Hypothalamus (tissue), 51 donors: ENCODE measurements around the gene LGALS4.
"Not testable (repeated sequence)": the region's sequence is repeated elsewhere in the genome, so short reads cannot be mapped to it uniquely, and the experiment has no call there.

Source experiments
- DNase-seq, 51 donors: peaks; one replicate each; lab custom pipeline; 2025; lab: John Stamatoyannopoulos, UW

Gene LGALS4

DNA sequence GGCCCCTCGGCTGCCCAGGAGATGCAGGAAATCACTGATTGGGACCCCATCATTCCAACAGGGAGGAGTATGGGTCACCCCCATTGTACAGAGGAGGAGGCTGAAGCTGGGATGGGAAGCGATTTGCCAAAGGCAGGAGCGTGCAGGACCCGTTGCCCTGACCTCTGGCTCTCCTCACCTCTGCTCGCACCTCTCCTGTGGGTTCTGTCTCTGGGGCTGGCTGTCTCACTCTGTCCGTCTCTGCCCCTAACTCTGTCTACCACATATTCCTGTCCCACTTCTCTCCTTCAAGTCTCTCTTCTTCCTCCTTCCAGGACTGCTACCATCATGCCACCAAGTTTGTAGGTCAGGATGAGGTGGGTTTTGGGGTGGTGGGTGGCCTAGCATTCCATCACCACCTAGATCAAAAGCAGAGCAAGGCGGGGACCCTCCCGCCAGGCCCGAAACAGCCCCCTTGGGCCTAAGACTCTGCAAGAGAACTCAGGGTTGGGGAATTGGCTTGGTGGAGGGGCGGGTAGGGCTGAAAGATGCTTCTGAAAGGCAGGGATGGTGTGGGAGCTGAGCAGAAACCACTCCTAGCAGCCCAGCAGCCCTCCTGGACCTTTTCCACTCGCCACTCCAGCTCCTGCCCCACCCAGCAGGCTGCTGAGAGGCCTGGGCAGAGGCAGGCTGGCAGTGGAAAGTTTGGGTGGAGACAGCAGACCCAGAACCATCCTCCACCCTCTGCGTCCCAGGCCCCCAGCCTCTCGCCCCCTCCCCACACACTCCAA is 38.4 kb downstream of the LGALS4 start:
- no peak for DNase-seq

DNA sequence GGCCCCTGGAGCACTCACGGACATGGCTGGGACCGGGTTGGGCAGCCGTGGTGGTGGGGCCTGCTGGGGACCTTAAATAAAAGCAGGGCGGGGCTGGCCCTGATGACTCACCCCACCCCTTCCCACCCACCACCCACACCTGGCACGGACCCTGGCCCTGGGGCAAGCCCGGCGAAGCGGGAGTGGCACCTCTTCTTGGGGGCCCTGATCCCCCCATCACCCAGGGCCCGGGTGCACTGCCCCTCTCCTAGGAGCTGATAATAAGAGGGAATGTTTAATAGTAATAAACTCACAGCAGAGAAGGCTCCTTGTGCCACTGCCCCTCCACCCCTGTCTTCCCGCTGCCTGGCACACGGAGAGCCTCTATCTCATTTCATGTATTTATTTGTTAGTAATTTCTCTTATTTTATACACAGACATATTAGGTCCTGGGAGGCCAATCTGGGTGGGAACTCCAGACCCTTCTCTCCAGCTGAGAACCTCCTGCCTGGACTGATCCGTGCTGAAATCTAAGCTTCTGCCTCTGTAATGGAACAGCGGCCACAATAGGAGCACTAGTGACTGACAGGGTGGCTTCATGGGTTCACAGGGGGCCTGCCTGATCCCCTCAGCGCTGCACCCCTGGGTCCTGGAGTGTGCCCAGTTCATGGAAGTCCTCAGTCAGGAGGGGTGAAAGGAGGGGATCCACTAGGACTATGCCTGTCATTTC is 39.1 kb downstream of the LGALS4 start, which contains the start of gene LGALS7:
LGALS7 (minus strand) TSS at position 49 of the 709 bp plus-strand sequence; CDS start at position 24, 25 bp downstream.
- no peak for DNase-seq

DNA sequence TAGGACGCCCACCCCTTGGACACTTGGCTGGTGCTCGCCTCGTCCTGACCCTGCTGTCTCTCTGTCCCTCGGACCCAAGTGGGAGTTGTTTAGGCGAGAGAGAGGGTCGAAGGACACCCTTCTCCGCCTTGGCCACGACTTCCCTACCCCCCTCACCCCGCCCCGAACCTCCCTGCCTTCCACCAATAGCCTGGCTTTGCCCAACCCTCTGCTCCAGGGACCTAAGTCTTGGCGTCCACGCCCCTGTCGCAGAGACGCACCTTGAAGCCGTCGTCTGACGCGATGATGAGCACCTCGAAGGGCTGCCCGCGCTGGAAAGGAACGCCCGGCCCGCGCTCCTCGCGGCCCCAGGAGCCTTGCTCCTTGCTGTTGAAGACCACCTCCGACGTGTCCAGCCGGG is 41.2 kb downstream of the LGALS4 start:
- DNase-seq, result not testable (repeated sequence)

DNA sequence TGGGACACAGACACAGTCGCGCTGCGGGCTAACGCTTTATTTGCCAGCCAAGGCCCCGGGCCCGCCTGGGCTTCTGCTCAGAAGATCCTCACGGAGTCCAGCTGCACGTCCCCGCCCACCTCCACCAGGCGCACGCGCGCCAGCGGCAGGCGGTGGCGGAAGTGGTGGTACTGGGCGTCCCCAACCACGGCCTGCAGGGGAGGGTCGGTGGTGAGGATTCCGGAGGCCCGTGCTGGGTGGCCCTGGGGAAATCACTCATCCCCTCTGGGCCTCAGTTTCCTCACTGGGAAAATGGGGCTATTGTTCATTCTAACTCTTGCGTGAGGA is 41.8 kb downstream of the LGALS4 start:
- DNase-seq, result not testable (repeated sequence)

DNA sequence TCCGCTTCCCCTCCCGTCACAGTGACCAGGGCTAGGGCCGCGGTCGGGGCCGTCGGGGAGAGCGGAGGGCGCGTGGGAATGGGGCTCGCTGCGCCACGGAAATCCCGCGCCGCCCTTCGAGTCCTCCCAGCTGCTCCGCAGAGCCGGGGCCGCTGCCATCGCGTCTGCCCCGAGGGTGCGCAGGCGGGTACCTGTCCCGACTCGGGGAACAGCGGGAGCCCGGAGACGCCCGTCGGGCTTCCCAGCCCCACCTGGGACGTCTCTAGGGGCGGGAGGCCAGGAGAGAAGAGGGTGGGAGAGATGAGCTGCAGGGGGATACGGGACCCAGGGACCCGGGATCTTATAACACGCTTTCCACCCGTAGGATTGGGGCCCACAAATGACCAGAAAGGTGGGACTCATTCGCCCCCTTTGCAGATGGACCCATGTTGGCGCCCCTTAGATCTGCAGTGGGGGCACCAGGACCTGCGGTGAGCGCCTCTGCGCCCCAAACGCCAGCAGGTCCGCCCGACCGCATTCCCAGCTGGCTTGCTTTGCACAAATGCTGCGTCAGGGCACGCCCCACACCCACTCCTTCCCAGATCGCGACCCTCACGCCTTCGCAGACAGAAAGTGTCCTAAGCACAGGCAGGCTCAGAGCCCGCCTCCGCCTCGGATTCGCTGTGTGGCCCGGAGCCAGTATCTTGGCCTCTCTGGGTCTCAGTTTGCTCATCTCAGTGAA is 42.4 kb downstream of the LGALS4 start:
- not testable (repeated sequence) for DNase-seq

DNA sequence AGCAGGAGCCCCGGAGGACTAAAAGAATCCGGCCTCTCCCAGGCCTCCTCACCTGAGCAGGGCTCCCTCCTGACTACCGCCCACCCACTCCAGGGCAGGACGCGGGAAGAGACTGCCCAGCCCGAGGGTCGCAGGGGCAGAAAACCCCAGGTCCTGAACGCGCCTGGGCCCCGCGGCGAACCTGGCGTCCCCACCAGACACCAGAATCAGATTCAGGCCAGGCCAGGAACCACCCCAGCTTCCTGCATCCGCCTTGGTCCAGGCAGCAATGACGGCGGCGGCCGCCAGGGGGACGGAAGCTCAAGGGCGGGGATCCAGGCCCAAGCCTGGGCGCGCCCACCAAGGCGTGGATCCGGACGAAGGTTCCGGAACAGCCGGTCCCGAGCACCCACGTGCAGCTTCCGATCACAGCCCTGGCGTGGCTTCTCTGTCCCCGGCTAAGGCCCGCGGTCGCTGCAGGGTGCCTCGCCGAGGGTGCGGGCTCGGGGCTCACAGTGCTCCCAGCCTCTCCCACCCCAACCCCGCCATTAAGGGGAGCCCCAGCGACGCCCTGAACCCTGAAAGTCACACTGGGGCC is 43.0 kb downstream of the LGALS4 start:
- DNase-seq, result peak in 43 of 51 donors; percentile 1 to 79 (median 27)

DNA sequence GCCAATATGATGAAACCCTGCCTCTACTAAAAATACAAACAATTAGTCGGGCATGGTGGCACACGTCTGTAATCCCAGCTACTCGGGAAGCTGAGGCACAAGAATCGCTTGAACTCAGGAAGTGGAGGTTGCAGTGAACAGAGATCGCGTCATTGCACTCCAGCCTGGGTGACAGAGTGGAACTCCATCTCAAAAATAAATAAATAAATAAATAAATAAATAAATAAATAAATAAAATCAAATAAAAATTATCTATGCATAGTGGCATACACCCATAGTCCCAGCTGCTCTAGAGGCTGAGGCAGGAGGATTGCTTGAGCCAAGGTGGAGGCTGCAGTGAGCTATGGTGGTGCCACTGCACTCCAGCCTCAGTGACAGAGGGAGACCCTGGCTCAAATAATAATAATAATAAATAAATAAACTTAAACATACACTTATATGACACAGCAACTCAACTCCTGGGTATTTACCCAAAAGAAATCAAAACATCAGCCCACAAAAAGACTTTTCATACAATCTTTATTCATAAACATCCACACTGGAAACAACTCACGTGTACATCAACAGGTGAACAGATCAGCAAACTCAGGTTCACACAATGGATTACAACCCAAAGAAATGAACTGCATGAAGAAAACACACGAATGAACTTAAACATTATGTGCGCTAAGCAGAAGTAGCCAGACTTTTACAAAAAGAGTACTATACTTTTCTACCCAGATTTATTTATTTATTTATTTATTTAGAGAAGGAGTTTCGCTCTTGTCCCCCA is 46.3 kb downstream of the LGALS4 start:
- DNase-seq, result no peak

DNA sequence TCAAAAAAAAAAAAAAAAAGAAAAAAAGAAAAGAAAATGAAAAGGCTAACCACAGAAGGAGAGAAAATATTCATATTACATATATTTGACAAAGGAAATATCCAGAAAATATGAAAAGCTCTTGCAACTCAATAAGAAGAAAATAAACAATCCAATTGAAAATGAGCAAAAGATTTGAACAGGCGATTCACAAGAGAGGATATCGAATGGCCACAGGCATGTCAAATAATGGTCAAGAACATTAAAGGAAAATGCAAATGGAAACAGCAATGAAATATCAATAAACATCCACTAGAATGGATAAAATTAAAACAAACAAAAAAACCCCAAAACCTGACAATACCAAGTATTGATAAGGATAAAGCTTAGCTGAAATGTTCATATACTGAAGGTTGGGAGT is 47.5 kb downstream of the LGALS4 start:
- no peak for DNase-seq

DNA sequence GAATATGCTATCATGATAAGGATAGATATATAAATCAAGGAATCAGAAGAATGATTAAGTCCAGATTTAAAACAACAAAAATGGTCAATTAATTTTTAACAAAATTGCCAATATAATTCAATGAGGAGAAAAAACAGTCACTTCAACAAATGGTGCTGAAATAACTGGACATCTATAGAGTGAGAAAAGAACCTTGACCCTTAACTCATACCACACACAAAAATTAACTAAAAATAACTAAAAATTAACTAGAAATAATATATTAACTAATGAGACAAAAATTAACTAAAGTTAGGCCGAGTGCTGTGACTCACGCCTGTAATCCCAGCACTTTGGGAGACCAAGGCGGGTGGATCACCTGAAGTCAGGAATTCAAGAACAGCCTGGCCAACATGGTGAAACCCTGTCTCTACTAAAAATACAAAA is 48.9 kb downstream of the LGALS4 start:
- no peak for DNase-seq

DNA sequence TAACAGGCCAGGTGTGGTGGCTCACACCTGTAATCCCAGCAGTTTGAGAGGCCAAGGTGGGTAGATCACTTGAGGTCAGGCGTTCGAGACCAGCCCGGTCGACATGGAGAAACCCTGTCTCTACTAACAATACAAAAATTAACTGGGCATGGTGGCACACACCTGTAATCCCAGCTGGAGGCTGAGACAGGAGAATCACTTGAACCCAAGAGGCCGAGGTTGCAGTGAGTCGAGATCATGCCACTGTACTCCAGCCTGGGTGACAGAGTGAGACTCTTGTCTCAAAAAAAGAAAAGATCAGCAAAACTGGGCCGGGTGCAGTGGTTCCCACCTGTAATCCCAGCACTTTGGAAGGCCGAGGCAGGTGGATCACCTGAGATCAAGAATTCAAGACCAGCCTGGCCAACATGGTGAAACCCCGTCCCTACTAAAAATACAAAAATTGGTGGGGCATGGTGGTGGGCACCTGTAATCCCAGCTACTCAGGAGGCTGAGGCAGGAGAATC is 50.8 kb downstream of the LGALS4 start:
- not testable (repeated sequence) for DNase-seq

DNA sequence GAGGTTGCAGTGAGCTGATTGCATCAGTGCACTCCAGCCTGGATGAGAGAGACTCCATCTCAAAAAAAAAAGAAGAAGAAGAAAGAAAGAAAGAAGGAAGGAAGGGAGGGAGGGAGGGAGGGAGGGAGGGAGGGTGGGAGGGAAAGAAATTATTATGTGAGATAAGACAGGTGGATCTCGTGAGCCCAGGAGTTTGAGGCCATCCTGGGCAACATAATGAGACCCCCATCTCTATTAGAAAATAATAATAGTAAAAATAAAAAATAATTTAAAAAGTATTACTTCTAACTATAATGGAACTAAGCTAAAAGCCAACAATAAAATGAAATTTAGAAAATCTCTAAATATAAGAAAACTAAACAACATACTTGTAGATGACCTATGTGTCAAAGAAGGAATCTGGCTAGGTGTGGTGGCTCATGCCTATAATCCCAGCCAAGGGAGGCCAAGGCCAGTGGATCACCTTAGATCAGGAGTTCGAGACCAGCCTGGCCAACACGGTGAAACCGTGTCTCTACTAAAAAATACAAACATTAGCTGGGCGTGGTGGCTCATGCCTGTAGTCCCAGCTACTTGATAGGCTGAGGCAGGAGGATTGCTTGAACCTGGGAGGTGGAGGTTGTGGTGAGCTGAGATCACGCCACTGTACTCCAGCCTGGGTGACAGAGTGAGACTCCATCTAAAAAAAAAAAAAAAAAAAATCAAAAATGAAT is 51.8 kb downstream of the LGALS4 start:
- DNase-seq, result not testable (repeated sequence)

DNA sequence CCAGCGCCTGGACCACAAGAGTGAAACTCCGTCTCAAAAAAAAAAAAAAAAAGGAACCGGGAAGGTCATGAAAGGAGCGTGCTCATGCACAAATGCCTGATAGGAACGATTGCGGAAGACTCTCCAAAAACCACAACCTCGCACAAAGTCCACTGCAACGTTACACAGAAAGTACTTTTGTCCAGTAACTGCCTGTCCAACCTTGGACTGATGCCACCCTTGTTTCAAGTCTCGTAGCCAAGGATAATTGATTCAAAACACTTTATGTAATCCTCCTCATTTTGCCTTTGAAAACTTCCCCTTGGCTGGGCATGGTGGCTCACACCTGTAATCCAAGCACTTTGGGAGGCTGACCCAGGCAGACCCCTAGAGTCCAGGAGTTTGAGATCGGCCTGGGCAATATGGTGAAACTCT is 53.1 kb downstream of the LGALS4 start:
- DNase-seq, result no peak

DNA sequence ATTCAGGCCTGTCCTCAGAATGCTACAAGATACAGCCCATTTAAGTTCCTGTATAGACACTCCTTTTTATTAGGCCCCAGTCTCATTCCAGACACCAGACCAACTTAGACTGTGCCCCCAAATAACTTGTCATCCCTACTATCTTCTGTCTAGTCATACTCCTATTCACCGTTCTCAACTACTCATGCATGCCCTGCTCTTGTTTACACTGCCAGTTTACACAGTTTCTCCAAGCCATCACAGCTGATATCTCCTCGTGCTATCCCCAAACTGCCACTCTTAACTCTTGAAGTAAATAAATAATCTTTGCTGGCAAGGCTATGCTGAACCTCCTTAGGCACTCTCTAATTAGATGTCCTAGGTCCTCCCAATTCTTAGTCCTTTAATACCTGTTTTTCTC is 58.5 kb downstream of the LGALS4 start:
- DNase-seq, result not testable (repeated sequence)

DNA sequence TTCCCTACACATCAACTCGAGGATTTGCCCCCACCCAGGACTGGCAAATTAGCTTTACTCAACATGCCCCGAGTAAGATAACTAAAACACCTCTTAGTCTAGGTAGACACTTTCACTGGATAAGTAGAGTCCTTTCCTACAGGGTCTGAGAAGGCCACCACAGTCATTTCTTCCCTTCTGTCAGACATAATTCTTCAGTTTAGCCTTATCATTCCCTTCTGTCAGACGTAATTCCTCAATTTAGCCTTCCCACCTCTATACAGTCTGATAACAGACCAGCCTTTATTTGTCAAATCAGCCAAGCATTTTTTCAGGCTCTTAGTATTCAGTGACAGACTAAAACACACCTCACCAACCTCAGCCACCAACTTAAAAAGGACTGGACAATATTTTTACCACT is 59.0 kb downstream of the LGALS4 start:
- not testable (repeated sequence) for DNase-seq
